Adrenal gland (tissue), 12 donors: Measurements from ENCODE around the gene EFL1. TPM values are rescaled to one million over a fixed set of nuclear protein-coding genes. Genes with fewer than 3 reads are reported as not detected.

Experiments
- DNase-seq, 7 donors: peaks; one replicate each; pipeline ENCODE4 v3.0.0-alpha.2; 2019 to 2020
- H3K27ac ChIP-seq, 5 donors: fragments of 200-600 bp; sonication (generic) in 4 of 5; 1 replicate in 3 of 5; 2 replicates in 2 of 5; pipeline versions ENCODE4 v1.5.1 to v1.8.0; 2016 to 2020; ENCODE audit warnings: mild to moderate bottlenecking in 1 of 5
- H3K27me3 ChIP-seq: fragments of 200-600 bp; 2 replicates; pipeline ENCODE4 v1.8.0; 2021
- H3K36me3 ChIP-seq, 2 donors: fragments of 200-600 bp; replicated peaks in 1 of 2; 1 replicate in 1 of 2; 2 replicates in 1 of 2; pipeline versions ENCODE4 v1.5.1 to v1.8.0; 2018 to 2022
- H3K4me1 ChIP-seq, 2 donors: fragments of 200-600 bp; replicated peaks in 1 of 2; 1 replicate in 1 of 2; 2 replicates in 1 of 2; pipeline versions ENCODE4 v1.5.1 to v1.8.0; 2018 to 2021
- H3K4me3 ChIP-seq, 4 donors: fragments of 200-600 bp; sonication (generic) in 3 of 4; one replicate each; pipeline ENCODE4 v1.5.1; 2016 to 2018
- H3K9me3 ChIP-seq, 3 donors: fragments of 200-600 bp; sonication (generic) in 1 of 3; replicated peaks in 1 of 3; 1 replicate in 2 of 3; 2 replicates in 1 of 3; pipeline versions ENCODE4 v1.5.1 to v1.8.0; 2016 to 2021
- CTCF ChIP-seq, 6 experiments: fragments of 450-650 bp in 4 of 6; fragments of 200-600 bp in 2 of 6; sonication (generic) in 1 of 6; IDR thresholded peaks; 1 replicate in 5 of 6; 2 replicates in 1 of 6; pipeline versions ENCODE4 v1.5.1 to v1.8.0; 2016 to 2021; ENCODE audit warnings: antibody characterized with exemption in 6 of 6, mild to moderate bottlenecking in 2 of 6, moderate library complexity in 1 of 6
- POLR2A ChIP-seq, 2 donors: fragments of 450-650 bp; IDR thresholded peaks; one replicate each; pipeline ENCODE4 v1.6.1; 2017; ENCODE audit warnings: antibody characterized with exemption in 2 of 2, mild to moderate bottlenecking in 2 of 2, moderate library complexity in 1 of 2
- WGBS, 4 donors: extraction: QIAGEN DNeasy Blood & Tissue Kit in 2 of 4; methylation state at CpG; one replicate each; pipeline versions ENCODE4 v1.1.5 to v1.1.7; 2013 to 2017; 5-methylcytosine and 5-hydroxymethylcytosine counted together
- intact Hi-C, 2 donors: fragments of 100-400 bp; cut with DNase I; formaldehyde crosslinking; loops; one replicate each; pipeline versions ENCODE4 v1.14.1 to v1.15.0; 2022 to 2023
- polyA plus RNA-seq, 3 donors: library from polyadenylated mRNA; stranded (reverse); fragments of 200-250 nt in 2 of 3; fragments of 350-450 nt in 1 of 3; fragmentation: Illumina TruSeq in 1 of 3; extraction: RNeasy Lipid Tissue Mini Kit (QIAGEN cat#74804) in 1 of 3; gene quantifications; one replicate each; pipeline ENCODE4 v1.2.3, GENCODE V29; 2013 to 2014
- total RNA-seq, 9 donors: library from RNA; depleted of rRNA in 4 of 9; stranded (reverse); fragments of >200 nt in 4 of 9; fragments of 120-200 nt in 1 of 9; fragmentation: NEBNext Ultra II Directional in 1 of 9; extraction: Animal tissue kit (Norgen Biotek cat#: 25700) in 1 of 9; gene quantifications; one replicate each; pipeline versions ENCODE4 v1.1.0 to v1.2.4, GENCODE V29; 2013 to 2023
- donor health status: healthy with polysubstance abuse.
- donor health status: Bipolar disorder and iron deficiency.
- donor health status: DM: yes; HTN: yes; CAD: no.
- donor health status: DM: no; HTN: no; CAD: no.
- donor health status: DM: no; HTN: no; CAD: no.
- donor health status: DM: yes; HTN: yes; CAD: no.

Gene EFL1
- total and polyA plus RNA-seq, 12 donors = 3.1 to 29.8 (median 18.0) TPM

- Histone ChIP-seq H3K4me3 (no peak overlapping the region), H3K27ac (no peak overlapping the region), H3K4me1 (no peaks in the 10 kb centered on the region), H3K36me3 (no peaks in the 10 kb centered on the region), H3K9me3 (no peaks in the 10 kb centered on the region), H3K27me3 (no peaks in the 10 kb centered on the region)
- 94 to 97% (median 95%) methylated on average over 2 of the region's 2 CpGs for WGBS, 4 donors
- DNase-seq = no peak
- TF ChIP-seq CTCF (IDR thresholded peaks at IDR 0.05) (no peak), POLR2A (IDR thresholded peaks at IDR 0.05) (no peak)
- intact Hi-C loops = no loop called here
Observed at GRCh38 chr15:82176542-82176941, 86.0 kb downstream of the EFL1 start.

GRCh38 chr15:82174471-82175235 lies 87.9 kb downstream of the EFL1 start:
- no peaks in the 10 kb centered on the region for H3K27me3 ChIP-seq
- no peaks in the 10 kb centered on the region for H3K36me3 ChIP-seq
- no peak overlapping the region for H3K27ac ChIP-seq
- H3K9me3 ChIP-seq = no peaks in the 10 kb centered on the region
- no peak for DNase-seq
- 97 to 98% (median 97%) methylated on average over 5 of the region's 5 CpGs for WGBS, 4 donors
- H3K4me1 ChIP-seq = no peaks in the 10 kb centered on the region
- H3K4me3 ChIP-seq = no peak overlapping the region
- intact Hi-C loops = no loop called here
- TF ChIP-seq POLR2A (IDR thresholded peaks at IDR 0.05) (no peak), CTCF (IDR thresholded peaks at IDR 0.05) (no peak)

- no peaks in the 10 kb centered on the region for H3K9me3 ChIP-seq
- DNase-seq = no peak
- H3K27ac ChIP-seq = no peak overlapping the region
- no peak overlapping the region for H3K4me3 ChIP-seq
- no peaks in the 10 kb centered on the region for H3K27me3 ChIP-seq
- intact Hi-C loops = no loop called here
- no peaks in the 10 kb centered on the region for H3K4me1 ChIP-seq
- WGBS, 4 donors = 93 to 97% (median 94%) methylated on average over 1 of the region's 1 CpG
- TF ChIP-seq POLR2A (IDR thresholded peaks at IDR 0.05) = no peak
- no peak for TF ChIP-seq CTCF (IDR thresholded peaks at IDR 0.05)
- no peaks in the 10 kb centered on the region for H3K36me3 ChIP-seq
Observed at GRCh38 chr15:82173108-82173507, 89.4 kb downstream of the EFL1 start.

- Histone ChIP-seq H3K9me3 (no peaks in the 10 kb centered on the region), H3K36me3 (no peaks in the 10 kb centered on the region), H3K27me3 (no peaks in the 10 kb centered on the region), H3K4me3 (no peak overlapping the region), H3K27ac (no peak overlapping the region), H3K4me1 (no peaks in the 10 kb centered on the region)
- intact Hi-C loops = no loop called here
- TF ChIP-seq CTCF (IDR thresholded peaks at IDR 0.05) (no peak), POLR2A (IDR thresholded peaks at IDR 0.05) (no peak)
- no peak for DNase-seq
- WGBS, 4 donors = 92 to 96% (median 95%) methylated on average over 4 of the region's 4 CpGs
Observed at GRCh38 chr15:82172506-82172905, 90.0 kb downstream of the EFL1 start.
